RWPE1 (cell line): ENCODE measurements around the gene ZMYM4.
A peak's percentile ranks its signal among the peaks of the same experiment; 100 is the strongest.

Experiments used
- CTCF ChIA-PET: fragments of 350-600 bp; sonication (Branson Sonifier 250); formaldehyde crosslinking; extraction: SDS; loops from one replicate; lab custom pipeline; 2021; lab: Yijun Ruan, JAX
- POLR2A ChIA-PET: fragments of 400-600 bp; formaldehyde crosslinking; extraction: SDS; loops from one replicate; lab custom pipeline; 2020; ENCODE audit warnings: antibody characterized with exemption; ENCODE audit not compliant: low non-redundant PET; lab: Yijun Ruan, JAX
- DNase-seq: peaks from one replicate; pipeline ENCODE4 v3.0.0; 2012; ENCODE audit warnings: low spot score
- H3K27ac ChIP-seq: fragments of 450-650 bp; 2 replicates; pipeline ENCODE4 v1.5.1; 2017
- TF ChIP-seq, protein P1 (sequence below): fragments of 450-650 bp; conservative IDR thresholded peaks from 2 replicates; pipeline ENCODE4 v1.5.1; 2017; ENCODE audit warnings: low read depth, mild to moderate bottlenecking

Gene ZMYM4

DNA sequence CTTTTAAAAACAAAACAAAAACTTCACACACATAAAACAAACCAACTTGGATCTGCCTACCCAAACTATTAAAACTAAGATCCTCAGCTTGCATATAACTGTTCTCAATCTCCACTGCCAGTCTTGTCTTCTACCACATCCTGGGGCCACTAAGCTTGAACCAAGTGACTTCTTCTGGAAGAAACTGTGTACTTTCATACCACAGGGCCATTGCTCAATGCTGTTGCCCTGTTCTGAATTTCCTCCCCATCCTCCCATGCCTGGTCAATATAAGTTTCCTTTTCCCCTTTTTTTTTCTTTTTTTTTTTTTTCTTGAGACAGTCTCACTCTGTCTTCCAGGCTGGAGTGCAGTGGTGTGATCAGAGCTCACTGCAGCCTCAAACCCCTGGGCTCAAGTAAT, 178.8 kb downstream of the ZMYM4 start:
- DNase-seq = no peak
- POLR2A ChIA-PET = no interaction called here
- TF ChIP-seq, protein P1, sequence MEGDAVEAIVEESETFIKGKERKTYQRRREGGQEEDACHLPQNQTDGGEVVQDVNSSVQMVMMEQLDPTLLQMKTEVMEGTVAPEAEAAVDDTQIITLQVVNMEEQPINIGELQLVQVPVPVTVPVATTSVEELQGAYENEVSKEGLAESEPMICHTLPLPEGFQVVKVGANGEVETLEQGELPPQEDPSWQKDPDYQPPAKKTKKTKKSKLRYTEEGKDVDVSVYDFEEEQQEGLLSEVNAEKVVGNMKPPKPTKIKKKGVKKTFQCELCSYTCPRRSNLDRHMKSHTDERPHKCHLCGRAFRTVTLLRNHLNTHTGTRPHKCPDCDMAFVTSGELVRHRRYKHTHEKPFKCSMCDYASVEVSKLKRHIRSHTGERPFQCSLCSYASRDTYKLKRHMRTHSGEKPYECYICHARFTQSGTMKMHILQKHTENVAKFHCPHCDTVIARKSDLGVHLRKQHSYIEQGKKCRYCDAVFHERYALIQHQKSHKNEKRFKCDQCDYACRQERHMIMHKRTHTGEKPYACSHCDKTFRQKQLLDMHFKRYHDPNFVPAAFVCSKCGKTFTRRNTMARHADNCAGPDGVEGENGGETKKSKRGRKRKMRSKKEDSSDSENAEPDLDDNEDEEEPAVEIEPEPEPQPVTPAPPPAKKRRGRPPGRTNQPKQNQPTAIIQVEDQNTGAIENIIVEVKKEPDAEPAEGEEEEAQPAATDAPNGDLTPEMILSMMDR = no peak
- H3K27ac ChIP-seq = no peak overlapping the region
- CTCF ChIA-PET = interaction anchor here (1.0 kb wide), 1 partner anchor 118 kb away, joined by 3 read pairs; no protein-coding TSS in a partner anchor

DNA sequence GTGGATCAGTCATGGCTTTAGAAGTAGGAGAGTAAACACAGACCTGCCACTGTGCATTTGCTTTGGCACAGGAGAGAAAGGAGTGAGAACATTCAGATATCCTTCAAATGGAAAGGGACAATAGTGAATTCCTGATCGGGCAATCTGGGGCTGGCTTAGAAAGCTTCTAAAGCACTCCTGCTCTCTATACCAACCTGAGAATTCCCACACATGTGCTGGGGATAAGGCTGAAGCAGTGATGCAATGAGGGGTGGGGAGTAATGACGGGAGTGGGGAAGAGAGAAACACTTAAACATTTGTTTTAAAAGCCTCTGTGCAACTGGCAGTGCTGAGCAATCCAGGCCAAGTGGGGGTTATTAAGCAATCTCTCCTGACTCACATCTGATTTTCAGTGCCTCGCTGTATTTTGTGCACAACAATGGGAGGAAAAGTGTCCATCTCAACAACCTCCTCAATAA, 179.9 kb downstream of the ZMYM4 start:
- POLR2A ChIA-PET = no interaction called here
- CTCF ChIA-PET = interaction anchor here (0.6 kb wide), 1 partner anchor 333 kb away, joined by 3 read pairs; no protein-coding TSS in a partner anchor
- peak; percentile 86 for DNase-seq
- H3K27ac ChIP-seq = peak overlapping the region; percentile 84
- TF ChIP-seq, protein P1 = no peak

DNA sequence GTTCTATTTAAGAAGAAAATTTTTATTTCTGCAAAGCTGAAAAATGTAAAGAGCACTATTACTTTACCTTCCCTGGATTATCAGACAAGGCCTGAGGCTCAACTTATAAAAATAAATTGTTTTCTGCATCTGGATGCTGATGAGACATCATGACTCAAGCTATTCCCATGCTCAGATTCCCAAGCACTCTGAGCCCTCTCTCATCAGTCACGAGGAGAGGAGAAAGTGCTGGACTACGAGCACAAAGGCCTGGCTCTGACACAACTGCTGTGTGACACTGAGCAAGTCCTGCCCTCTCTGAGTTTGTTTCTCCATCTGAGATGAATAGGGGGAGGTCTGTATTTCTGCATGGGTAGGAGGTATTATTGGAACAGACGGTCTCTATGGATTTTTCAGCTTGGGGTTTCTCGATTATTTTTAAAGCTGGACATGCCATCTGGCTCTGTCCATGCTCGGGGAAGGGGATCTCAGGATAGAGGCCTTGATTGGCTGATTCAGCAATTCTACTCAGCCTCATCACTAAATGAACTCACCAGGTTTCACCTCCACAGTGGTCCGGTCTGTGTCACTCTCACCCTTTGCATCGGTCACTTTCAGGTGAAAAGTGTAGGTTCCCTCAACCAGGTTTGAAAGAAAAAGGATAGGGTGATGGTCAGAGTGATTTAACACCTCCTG, 181.0 kb downstream of the ZMYM4 start:
- ChIA-PET POLR2A (no interaction called here), CTCF (interaction anchor here (0.7 to 1.1 kb wide), 2 partner anchors 102 to 115 kb away, joined by 3 read pairs; no protein-coding TSS in a partner anchor)
- H3K27ac ChIP-seq = peak overlapping the region; percentile 73
- TF ChIP-seq, protein P1 = no peak
- peak; percentile 70 for DNase-seq

DNA sequence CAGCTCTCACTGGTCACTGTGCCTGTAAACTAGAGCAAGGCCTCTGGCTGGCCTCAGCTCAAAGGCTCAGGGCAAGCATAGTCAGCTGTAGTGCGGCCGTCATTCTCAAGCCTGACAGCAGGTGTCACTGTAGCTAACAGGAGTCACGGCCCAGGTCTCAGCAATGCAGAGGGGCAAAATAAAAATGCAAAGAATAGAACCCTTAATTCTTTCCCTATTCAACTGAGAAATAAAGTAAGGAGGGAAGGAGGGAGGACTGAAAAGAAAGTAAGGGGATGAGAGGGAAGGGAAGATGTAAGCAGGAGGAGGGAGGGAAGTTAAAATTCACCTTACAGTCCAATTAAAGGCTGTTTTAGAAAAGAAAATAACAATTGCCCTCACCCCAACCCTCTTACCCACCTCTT, 182.6 kb downstream of the ZMYM4 start:
- POLR2A ChIA-PET = interaction anchor here (1.9 kb wide), 1 partner anchor 106 kb away, joined by 8 read pairs; the partner anchor contains the start of gene KIAA0319L

DNA sequence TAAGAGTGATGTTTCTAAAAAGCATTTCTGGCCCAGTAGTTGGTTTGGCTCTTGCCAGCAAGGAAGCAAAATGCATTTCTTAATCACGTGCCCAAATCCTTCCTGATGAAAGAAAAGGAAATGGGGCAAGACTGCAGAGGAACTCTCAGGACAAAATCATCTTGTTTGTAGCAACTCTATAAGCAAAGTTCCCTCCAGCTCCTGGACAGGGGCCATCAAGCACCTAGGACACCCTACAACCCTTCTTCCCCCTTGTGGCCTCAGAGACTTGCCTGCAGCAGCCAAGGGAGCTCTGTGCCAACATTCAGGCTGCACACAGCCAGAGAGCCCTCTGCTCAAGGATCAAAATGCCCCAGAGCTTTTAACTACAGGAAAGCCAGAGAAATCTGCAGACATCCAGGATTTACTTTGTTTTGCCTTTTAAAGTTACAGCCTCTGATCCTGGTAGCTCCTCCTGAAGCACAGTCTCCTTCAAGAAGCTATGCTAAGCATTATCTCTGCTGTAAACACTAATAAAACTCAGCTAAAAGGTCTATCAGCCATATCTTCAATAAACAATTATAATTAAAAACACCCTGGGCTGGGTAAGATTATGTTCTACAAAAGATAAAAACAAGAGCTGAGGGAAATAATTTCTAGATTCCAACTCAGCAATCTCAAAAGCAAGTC, 183.7 kb downstream of the ZMYM4 start:
- DNase-seq = peak; percentile 22
- H3K27ac ChIP-seq = peak overlapping the region; percentile 85
- CTCF ChIA-PET = interaction anchor here (0.6 to 1.8 kb wide), 10 partner anchors 14 to 119 kb away, joined by 3 to 7 read pairs (median 4); partner anchors contain the start of gene KIAA0319L
- POLR2A ChIA-PET = interaction anchor here (1.9 kb wide), 1 partner anchor 104 kb away, joined by 8 read pairs; the partner anchor contains the start of gene KIAA0319L
- TF ChIP-seq, protein P1 = peak; percentile 26; the same call in 1 of the 2 replicates

More for the DNA sequence above, 182.6 kb downstream of the ZMYM4 start:
- CTCF ChIA-PET = interaction anchor here (0.6 to 1.8 kb wide), 15 partner anchors 9 to 130 kb away, joined by 3 to 7 read pairs (median 4); partner anchors contain the start of gene KIAA0319L
- DNase-seq = peak; percentile 52
- H3K27ac ChIP-seq = peak overlapping the region; percentile 85
- TF ChIP-seq, protein P1 = peak; percentile 85

DNA sequence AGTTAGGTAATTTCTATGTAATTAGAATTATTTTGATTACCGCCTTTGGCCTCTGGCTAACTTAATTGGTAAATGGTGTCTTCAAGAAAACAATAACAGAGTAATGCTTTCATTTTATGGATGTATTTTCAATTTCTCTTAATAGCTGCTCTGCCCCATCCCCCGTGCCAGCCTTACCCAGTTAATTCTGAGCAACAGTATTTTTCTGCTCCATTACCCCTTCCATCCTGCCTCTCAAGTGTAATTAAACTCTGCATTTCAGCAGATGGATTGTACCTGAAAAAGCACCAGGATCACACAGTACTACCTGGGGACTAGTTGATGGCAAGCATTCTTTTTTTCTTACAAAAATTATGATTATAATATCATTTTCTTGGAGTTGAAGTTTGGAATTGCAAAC, 184.5 kb downstream of the ZMYM4 start:
- POLR2A ChIA-PET = no interaction called here
- CTCF ChIA-PET = no interaction called here
- no peak for DNase-seq
- TF ChIP-seq, protein P1 = no peak
- no peak overlapping the region for H3K27ac ChIP-seq
